ENCODE data around the gene TMEM143.

The TMEM143 gene

GRCh38 chr19:48363810-48364597 lies at the start of gene TMEM143, which contains the start of gene SYNGR4:
Gene TMEM143, minus strand, starts transcription at chr19:48363940. Its CDS starts 20 bp downstream, at chr19:48363920.
Gene SYNGR4, plus strand, starts transcription at chr19:48364367. Its CDS starts 1,476 bp downstream, at chr19:48365843.
- intact Hi-C loops (cut with DNase I): loop anchor here (5.0 kb wide), 1 partner anchor 42 kb away; a partner anchor contains a TSS
- peak; percentile 97 to 100 (median 98) for DNase-seq

DNA sequence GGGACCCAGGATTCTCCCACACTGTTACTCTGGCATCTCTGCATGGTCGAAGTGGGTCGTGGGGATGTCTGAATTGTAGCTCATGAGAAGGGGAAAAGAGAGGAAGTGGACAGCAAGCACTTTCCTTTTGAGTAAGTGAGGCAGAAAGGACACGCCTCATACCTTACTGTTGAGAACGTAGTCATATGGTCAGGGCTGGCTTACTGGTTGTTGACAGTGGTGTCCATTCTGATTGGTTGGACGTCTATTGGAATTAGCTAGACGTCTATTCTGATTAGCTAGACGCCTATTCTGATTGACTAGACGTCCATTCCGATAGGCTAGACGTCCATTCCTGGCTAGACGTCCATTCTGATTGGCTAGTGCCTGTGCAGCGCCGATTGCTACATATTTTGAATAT lies 42.1 kb upstream of the TMEM143 start:
- intact Hi-C loops (cut with DNase I): no loop called here
- peak in 1 of 10 donors; percentile 5 for DNase-seq

DNA sequence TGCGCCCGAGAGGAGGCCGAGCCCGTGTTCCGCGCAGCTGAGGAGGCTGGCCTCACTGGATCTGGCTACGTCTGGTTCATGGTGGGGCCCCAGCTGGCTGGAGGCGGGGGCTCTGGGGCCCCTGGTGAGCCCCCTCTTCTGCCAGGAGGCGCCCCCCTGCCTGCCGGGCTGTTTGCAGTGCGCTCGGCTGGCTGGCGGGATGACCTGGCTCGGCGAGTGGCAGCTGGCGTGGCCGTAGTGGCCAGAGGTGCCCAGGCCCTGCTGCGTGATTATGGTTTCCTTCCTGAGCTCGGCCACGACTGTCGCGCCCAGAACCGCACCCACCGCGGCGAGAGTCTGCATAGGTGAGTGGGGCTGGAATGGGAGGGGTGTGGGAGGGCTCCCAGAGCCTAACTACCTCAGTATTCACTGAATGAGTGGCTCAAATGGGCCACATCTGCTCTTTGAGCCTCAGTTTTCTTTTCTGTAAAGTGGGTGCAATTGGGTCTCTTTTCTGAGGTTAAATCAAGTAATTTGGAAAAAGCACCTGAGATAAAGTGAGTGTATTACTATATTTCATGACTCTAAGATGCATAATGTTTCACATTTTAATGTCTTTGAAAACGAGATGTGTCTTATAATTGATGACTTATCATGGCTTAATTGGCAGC lies 41.4 kb upstream of the TMEM143 start:
- intact Hi-C loops (cut with DNase I): no loop called here
- peak in 1 of 10 donors; percentile 67 for DNase-seq

GRCh38 chr19:48403606-48404005 lies 39.9 kb upstream of the TMEM143 start:
- intact Hi-C loops (cut with DNase I): no loop called here

DNA sequence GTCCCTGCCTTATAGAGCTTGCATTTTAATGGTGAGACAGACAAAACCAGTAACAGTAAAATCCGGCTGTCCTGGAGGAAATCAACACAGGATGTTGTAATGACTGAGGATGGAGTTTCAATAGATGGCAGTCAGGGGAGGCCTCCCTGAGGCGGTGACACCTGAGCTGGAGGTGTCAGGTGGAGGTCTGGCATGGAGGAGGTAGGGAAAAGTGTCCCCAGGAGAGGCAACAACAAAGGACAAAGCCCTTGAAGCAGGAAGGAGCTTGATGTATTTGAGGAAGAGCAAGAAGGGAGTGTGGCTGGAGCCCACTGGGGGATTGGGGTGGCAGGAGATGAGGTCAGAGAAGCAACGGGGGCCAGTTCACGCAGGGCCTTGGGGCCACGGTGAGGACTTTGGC lies 37.5 kb upstream of the TMEM143 start:
- DNase-seq: peak in 1 of 10 donors; percentile 11
- intact Hi-C loops (cut with DNase I): no loop called here

More at GRCh38 chr19:48403606-48404005, 39.9 kb upstream of the TMEM143 start:
- peak in 3 of 10 donors; percentile 37 to 52 (median 47) for DNase-seq

- no peak for DNase-seq
- intact Hi-C loops (cut with DNase I): no loop called here
Measured at GRCh38 chr19:48400018-48400742, 36.4 kb upstream of the TMEM143 start.

- peak in 3 of 10 donors; percentile 19 to 89 (median 35) for DNase-seq
- intact Hi-C loops (cut with DNase I): no loop called here
Measured at GRCh38 chr19:48398375-48399235, 34.9 kb upstream of the TMEM143 start.

GRCh38 chr19:48398102-48398374 lies 34.3 kb upstream of the TMEM143 start:
- DNase-seq: no peak
- intact Hi-C loops (cut with DNase I): no loop called here

- intact Hi-C loops (cut with DNase I): no loop called here
- DNase-seq: no peak
Measured at GRCh38 chr19:48397263-48398101, 33.7 kb upstream of the TMEM143 start.

GRCh38 chr19:48396824-48397176 lies 33.1 kb upstream of the TMEM143 start:
- DNase-seq: no peak
- intact Hi-C loops (cut with DNase I): no loop called here

DNA sequence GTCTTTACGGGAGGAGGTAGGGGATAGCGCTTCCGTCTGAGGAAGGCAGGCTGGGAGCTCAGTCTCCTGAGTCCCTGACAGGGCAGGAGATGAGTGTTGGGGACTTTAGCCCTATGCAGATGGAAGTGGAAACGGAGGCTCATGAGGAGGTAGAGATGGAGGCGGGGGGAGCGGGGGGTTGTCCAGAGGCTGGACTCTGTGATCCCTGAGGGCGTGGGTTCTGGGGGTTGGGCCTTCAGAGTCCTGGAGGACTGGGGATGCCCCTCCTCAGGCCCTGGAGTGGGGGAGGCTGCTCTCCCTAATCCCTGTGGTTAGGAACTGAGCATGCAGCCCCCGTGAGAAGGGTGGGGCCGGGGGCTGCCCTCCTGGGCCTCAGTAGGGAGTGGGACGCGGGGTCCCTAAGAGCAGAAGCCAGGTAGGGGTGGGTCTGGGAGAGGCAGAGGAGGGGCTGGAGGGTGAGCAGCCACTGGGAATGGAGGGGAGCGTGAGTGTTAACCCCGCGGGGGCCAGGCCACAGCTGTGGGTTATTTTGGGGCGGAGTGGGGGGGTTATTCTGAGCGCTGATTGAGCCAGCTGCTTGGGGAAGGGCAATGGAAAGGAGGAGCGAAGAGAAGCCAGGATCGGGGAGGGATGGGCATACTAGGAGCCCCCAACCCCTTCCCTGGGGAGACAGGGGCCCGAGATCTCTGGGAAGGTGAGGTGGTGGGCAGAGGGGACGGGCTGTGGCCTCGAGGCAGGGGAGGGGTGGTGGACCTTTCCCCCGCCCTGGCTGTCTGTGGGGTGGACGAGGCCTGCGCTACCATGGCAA lies 32.5 kb upstream of the TMEM143 start:
- DNase-seq: no peak
- intact Hi-C loops (cut with DNase I): no loop called here

GRCh38 chr19:48395499-48395898 lies 31.8 kb upstream of the TMEM143 start:
- DNase-seq: no peak
- intact Hi-C loops (cut with DNase I): no loop called here

DNA sequence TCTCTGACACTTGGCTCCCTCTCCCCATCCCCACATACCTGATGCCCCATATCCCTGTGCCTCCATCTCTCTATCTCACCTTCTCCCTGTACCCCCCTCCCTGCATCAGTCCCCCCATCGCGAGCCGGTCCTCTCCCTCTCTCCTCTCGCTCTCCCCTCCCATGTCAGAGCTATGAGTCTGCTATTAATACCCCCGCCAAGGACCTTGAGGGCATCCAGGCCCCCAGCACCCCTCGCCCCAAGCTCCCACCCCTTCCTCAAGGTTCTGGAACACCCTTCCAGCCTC lies 31.4 kb upstream of the TMEM143 start:
- DNase-seq: no peak
- intact Hi-C loops (cut with DNase I): no loop called here

DNA sequence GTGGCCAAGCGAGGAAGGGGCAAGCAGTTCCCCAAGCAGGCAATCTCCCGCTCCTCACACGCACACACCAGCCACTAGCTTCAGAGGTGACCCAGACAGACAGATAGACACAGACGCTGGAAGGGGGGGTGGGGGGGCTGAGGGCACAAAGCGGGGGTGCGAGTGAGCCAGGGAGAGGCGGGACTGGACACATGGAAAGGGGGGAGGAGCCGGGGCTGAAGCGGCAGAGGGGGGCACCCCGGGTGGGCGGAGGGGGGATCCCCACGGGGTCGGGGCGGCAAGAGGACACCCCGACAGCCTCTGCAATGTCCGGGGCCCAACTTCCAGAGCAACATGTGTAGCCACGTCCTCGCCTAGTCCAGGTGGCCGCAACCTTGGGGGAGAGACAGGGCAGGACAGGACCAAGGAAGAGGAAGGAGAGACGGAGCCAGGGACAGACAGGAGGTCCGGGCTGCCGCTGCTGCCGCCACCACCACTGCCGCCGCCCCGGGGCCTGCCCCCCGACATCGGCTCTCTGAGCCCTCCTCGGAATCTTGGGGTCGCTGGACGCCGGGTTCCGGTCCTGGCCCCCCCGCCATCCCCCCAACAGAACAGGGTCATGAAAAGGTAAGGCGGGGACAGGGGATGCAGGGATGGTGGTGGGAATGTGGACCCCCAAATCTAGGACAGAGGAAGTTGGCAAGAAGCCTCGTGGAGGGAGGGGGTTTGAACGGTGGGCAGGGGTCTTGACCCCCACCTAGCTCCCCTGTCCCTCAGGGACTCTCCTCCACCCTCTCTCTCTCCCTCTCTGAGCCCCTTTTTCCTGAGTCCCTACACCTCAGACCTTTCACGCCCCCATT lies 30.8 kb upstream of the TMEM143 start:
- intact Hi-C loops (cut with DNase I): loop anchor here (5.0 kb wide), 2 partner anchors 53 to 77 kb away; partner anchors contain the start of gene GRWD1
- no peak for DNase-seq

DNA sequence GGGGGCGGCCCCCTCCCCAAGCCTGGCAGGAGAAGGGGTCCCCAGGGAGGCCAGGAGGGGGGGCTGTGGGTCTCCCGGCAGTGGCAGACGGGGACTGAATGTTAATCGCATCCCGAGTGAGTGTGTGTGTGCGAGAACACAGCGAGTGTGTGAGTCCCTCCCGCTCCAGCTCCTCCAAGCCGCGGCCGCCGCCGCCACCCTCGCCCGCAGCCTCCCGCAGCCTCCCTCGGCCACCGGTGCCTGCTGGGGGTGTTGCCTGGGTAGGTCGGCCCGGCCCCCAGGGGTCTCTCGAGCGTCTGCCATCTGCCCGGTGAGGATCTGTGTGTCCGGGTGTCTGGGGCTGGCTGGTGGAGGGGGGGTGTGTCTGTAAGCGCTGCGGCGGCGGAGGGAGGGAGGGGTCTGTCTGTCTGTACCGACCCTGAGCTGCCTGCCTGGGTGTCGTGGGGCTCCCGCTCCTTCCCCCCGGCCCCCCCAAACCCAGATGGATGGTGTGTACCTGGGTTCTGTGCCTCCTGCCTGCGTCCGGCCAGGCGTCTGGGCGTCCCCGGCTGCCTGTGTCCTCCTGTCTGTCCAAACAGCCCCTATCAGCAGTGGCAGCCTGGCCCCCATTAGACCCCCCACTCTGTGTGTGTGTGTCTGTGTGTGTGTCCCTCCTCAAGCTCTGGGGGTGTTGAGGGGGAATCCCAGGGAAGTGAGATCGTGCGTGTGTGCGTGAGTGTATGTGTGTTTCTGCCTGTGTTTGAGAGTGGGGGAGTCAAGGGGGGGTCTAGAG lies 30.0 kb upstream of the TMEM143 start, which contains the start of gene GRIN2D:
Gene GRIN2D, plus strand, starts transcription at position 110 of the 772 bp plus-strand sequence. CDS start 4,725 bp downstream, outside the sequence.
- intact Hi-C loops (cut with DNase I): loop anchor here (5.0 kb wide), 2 partner anchors 54 to 76 kb away; partner anchors contain the start of gene GRWD1
- peak in 5 of 10 donors; percentile 16 to 87 (median 31) for DNase-seq

DNA sequence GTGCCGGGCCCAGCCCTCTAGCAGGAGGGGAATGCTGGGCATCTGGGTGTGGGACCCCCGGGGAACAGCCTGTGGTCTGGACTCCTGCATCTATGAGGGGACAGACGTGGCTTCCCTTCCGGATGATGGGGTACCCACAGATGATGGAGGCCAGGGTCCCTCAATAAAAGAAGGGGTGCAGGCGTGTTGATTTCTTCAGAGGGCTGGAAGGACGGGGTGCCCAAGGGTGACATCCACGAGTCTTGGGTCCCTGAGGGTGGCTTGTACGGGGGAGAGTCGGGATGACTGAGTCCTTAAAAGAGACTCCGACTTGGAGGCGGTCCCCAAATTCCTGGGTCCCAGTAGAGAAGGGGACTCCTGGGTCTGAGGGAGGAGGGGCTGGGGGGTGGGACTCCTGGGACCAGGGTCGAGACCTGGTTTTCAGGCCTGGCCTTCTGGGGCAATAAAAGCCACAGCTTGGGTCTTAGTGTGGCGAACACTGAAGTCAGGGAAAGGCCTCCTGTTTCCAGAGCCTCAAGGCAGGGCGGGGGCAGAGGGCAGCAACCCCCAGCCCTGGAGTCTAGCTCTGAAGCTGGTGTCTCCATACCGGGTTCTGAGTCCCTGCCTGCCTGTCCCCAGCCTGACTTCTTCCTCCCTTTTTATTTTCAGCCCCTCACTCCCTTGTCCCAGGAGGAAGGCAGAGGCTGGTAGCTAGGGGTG lies 29.3 kb upstream of the TMEM143 start:
- intact Hi-C loops (cut with DNase I): loop anchor here (5.0 kb wide), 2 partner anchors 54 to 76 kb away; partner anchors contain the start of gene GRWD1

More for the DNA sequence above, 29.3 kb upstream of the TMEM143 start:
- DNase-seq: no peak
